ENCODE measurements around the gene EHF. TPM values are rescaled to one million over a fixed set of nuclear protein-coding genes. Genes with fewer than 3 reads are reported as not detected.

EHF gene
- total RNA-seq, 1 donor from 2014 or later = 239 TPM

DNA sequence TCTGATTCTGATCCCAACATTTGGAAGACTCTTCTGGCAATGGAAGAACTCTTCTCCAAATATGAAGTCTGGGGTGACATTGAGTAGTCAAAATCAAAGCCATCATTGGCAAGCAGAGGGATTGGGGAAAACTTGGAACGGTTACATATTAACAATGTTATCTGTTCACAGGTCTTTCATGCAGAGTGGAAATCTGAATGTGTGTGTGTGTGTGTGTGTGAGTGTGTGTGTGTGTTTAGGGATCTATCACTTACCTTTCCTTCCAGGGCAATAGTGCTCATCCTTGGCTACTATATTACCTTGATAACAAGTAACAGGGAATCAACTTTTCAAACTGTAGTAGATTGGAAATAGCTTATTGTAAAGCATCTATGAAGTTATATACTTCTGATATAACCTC lies 55.3 kb downstream of the EHF start:
- Histone ChIP-seq H3K4me3 (ENCODE audit: low read depth, low read length) (no peak overlapping the region), H3K27me3 (ENCODE audit: control insufficient read depth, insufficient read depth, low read length) (no peaks in the 10 kb centered on the region), H3K36me3 (ENCODE audit: control insufficient read depth, insufficient read depth, low read length) (no peaks in the 10 kb centered on the region)
- FAIRE-seq (no peak), DNase-seq (ENCODE audit: low read depth) (no peak)
- TF ChIP-seq, protein P1, sequence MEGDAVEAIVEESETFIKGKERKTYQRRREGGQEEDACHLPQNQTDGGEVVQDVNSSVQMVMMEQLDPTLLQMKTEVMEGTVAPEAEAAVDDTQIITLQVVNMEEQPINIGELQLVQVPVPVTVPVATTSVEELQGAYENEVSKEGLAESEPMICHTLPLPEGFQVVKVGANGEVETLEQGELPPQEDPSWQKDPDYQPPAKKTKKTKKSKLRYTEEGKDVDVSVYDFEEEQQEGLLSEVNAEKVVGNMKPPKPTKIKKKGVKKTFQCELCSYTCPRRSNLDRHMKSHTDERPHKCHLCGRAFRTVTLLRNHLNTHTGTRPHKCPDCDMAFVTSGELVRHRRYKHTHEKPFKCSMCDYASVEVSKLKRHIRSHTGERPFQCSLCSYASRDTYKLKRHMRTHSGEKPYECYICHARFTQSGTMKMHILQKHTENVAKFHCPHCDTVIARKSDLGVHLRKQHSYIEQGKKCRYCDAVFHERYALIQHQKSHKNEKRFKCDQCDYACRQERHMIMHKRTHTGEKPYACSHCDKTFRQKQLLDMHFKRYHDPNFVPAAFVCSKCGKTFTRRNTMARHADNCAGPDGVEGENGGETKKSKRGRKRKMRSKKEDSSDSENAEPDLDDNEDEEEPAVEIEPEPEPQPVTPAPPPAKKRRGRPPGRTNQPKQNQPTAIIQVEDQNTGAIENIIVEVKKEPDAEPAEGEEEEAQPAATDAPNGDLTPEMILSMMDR (IDR thresholded peaks at IDR 0.05; ENCODE audit: insufficient read depth, low read length, severe bottlenecking) = no peak

DNA sequence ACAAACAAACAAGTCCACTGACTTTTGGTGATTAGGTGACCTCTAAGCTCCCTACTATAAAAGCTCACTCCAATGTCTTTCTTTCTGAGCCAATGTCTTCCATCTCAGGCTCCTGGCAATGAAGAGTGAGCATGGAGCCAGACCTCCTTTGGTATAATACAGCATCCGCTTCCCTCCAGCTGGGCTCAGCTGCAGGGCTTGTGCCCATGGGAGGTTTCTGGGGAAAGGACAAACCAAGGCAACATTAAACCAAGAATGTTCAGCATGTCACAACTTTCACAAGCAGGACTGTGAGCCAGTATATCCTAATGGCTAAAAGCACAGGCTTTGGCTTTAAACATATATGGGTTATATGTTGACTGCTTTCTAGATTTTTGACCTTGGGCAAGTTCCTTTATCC lies 58.8 kb downstream of the EHF start:
- TF ChIP-seq, protein P1 (IDR thresholded peaks at IDR 0.05; ENCODE audit: insufficient read depth, low read length, severe bottlenecking) = no peak
- no peak for FAIRE-seq

DNA sequence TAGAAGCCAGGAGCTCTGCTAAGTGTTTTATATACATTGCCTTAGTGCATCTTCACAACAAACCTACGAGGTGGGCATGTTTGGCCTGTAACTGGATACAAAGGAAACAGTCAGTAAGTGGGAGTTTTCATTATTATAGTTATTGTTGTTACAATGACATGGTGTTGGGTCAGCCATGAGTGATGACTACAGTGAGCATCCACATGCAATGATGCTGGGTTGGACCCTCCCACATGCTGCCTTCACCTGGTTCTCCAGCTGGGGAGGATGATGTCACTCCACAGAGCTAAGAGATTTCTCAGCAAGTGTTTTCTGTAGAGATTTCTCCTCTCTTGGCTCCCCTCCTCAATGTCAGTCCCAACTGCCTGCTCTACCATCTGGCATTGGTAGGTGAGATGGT lies 59.3 kb downstream of the EHF start:
- H3K36me3 ChIP-seq (ENCODE audit: control insufficient read depth, insufficient read depth, low read length) = no peaks in the 10 kb centered on the region
- no peaks in the 10 kb centered on the region for H3K27me3 ChIP-seq (ENCODE audit: control insufficient read depth, insufficient read depth, low read length)
- FAIRE-seq (no peak), DNase-seq (ENCODE audit: low read depth) (peak; percentile 89)
- TF ChIP-seq, protein P1 (IDR thresholded peaks at IDR 0.05; ENCODE audit: insufficient read depth, low read length, severe bottlenecking) = no peak
- no peak overlapping the region for H3K4me3 ChIP-seq (ENCODE audit: low read depth, low read length)

More for the DNA sequence above, 58.8 kb downstream of the EHF start:
- H3K36me3 ChIP-seq (ENCODE audit: control insufficient read depth, insufficient read depth, low read length) = no peaks in the 10 kb centered on the region
- no peak for DNase-seq (ENCODE audit: low read depth)
- H3K4me3 ChIP-seq (ENCODE audit: low read depth, low read length) = no peak overlapping the region
- H3K27me3 ChIP-seq (ENCODE audit: control insufficient read depth, insufficient read depth, low read length) = no peaks in the 10 kb centered on the region

DNA sequence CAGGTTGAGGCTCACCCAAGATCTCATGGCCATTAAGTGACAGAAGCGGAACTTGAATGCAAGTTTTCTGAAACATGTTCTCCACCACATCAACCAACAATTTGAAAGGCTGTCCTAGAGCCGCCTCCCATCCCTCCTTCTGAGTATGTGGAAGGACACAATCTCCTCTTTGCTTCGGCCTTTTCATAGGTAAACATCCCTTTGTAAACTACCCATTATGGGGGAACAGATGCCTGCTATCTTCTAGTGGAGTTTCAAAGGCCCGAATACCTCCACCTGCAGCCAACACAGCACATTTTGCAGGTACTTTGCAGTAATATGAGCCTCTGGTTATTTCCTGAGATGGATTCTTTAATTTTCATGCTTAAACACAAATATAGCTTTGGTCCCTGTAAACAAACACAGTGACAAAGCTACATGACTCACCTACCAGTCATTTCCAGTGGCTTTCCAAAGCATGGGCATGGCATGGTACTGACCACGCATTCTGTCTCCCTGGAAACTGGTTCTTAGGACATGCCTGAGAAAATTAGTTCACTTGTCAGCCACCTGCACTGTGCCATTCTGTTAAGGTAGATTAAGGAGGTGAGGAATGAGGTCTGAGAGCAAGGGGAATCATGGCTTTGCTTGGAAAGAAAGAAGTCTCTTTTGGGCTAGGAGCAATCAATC lies 60.2 kb downstream of the EHF start:
- no peak overlapping the region for H3K4me3 ChIP-seq (ENCODE audit: low read depth, low read length)
- H3K36me3 ChIP-seq (ENCODE audit: control insufficient read depth, insufficient read depth, low read length) = no peaks in the 10 kb centered on the region
- FAIRE-seq = peak; percentile 50
- no peaks in the 10 kb centered on the region for H3K27me3 ChIP-seq (ENCODE audit: control insufficient read depth, insufficient read depth, low read length)
- peak; percentile 94 for DNase-seq (ENCODE audit: low read depth)
- TF ChIP-seq, protein P1 (IDR thresholded peaks at IDR 0.05; ENCODE audit: insufficient read depth, low read length, severe bottlenecking) = no peak

DNA sequence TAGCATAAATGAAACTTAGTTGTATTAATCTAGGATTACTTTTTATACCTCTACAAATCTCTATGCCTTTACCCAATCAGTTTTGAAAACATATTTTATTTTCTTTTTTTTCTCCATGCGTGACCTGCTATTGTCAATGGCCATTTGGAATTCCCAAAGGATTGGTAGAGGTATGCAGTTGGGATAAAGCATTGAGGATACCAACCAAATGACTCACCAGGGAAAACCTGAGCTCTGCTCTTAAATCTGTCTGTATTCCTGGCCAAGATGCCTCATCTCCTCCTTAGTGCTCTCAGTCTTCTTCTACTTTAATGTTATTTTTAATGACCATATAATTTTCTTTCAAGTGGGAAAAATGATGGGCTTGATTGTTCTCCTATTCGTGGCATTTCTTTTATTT lies 61.9 kb downstream of the EHF start:
- no peaks in the 10 kb centered on the region for H3K27me3 ChIP-seq (ENCODE audit: control insufficient read depth, insufficient read depth, low read length)

More for the DNA sequence above, 61.9 kb downstream of the EHF start:
- H3K4me3 ChIP-seq (ENCODE audit: low read depth, low read length) = no peak overlapping the region
- H3K36me3 ChIP-seq (ENCODE audit: control insufficient read depth, insufficient read depth, low read length) = no peaks in the 10 kb centered on the region
- no peak for FAIRE-seq
- TF ChIP-seq, protein P1 (IDR thresholded peaks at IDR 0.05; ENCODE audit: insufficient read depth, low read length, severe bottlenecking) = no peak
- peak; percentile 86 for DNase-seq (ENCODE audit: low read depth)
